ENCODE results near the gene HMBS.

DNA sequence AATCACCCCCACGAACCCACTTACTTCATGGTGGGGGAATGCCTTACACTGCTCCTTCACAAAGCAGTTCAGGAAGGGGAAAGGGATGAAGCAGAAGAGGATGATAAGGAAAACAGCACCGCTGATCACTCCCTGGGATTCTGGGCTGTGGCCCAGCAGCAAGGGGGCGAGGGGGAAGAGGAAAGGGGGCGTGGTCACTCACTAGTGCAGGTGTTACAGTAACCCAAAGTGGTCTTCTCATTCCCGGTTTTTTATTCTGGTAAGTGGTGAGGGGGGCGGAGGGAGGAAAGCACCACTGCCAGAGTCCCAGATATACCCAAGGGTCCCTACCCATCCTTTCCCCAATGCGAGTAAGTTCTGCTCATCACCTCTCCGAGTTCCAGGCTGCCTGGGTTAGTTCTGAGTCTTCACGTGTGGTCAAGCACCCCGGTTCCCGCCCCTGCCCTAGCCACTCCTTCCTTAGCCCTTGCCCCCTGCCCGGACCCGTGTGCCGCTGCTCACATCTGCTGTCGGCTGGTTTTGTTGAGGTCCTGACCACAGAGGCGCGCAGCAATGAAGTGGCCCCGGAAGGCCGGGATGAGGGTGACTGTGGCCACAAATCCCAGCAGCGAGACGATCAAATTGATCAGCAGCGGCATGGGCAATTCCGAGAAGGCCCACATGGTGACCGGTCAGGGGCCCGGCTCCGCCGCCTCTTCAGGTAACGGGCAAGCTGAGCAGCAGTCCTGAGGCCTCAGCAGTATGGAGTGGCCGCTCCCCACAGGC, 16.5 kb downstream of the HMBS start:
- TF ChIP-seq, protein P1, sequence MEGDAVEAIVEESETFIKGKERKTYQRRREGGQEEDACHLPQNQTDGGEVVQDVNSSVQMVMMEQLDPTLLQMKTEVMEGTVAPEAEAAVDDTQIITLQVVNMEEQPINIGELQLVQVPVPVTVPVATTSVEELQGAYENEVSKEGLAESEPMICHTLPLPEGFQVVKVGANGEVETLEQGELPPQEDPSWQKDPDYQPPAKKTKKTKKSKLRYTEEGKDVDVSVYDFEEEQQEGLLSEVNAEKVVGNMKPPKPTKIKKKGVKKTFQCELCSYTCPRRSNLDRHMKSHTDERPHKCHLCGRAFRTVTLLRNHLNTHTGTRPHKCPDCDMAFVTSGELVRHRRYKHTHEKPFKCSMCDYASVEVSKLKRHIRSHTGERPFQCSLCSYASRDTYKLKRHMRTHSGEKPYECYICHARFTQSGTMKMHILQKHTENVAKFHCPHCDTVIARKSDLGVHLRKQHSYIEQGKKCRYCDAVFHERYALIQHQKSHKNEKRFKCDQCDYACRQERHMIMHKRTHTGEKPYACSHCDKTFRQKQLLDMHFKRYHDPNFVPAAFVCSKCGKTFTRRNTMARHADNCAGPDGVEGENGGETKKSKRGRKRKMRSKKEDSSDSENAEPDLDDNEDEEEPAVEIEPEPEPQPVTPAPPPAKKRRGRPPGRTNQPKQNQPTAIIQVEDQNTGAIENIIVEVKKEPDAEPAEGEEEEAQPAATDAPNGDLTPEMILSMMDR (IDR thresholded peaks at IDR 0.05): no peak
- no peak for TF ChIP-seq POLR2A (IDR thresholded peaks at IDR 0.05)
